GM19468 (cell line): ENCODE results near the gene RPA1.
"Not testable (repeated sequence)": the region's sequence is repeated elsewhere in the genome, so short reads cannot be mapped to it uniquely, and the experiment has no call there.

ENCODE experiments used
- ATAC-seq: cut with Tn5 transposase; IDR thresholded peaks from one replicate; pipeline ENCODE4 v1.9.1; 2021; ENCODE audit warnings: mild to moderate bottlenecking, moderate library complexity, moderate number of reproducible peaks; ENCODE audit not compliant: unreplicated experiment; ENCODE audit errors: extremely low read depth

Gene RPA1

GRCh38 chr17:1829592-1830257, at the start of gene RPA1, which contains the start of gene SMYD4:
Gene RPA1 (plus strand): TSS chr17:1830005. CDS start chr17:1830094, 89 bp downstream.
Gene SMYD4 (minus strand): TSS chr17:1829902. CDS start chr17:1827994, 1,908 bp downstream.
- ATAC-seq: peak; percentile 44

- ATAC-seq: no peak
These were observed 47.6 kb upstream of the RPA1 start for GRCh38 chr17:1782171-1782567.

- ATAC-seq: no peak
These were observed 46.5 kb upstream of the RPA1 start for GRCh38 chr17:1783271-1783670.

- ATAC-seq: no peak
These were observed 45.8 kb upstream of the RPA1 start for GRCh38 chr17:1783834-1784611.

GRCh38 chr17:1785930-1786329, 43.9 kb upstream of the RPA1 start:
- no peak for ATAC-seq

GRCh38 chr17:1786708-1787107, 43.1 kb upstream of the RPA1 start:
- ATAC-seq: no peak

GRCh38 chr17:1787301-1787902, 42.4 kb upstream of the RPA1 start:
- ATAC-seq: no peak

- ATAC-seq: no peak
These were observed 39.9 kb upstream of the RPA1 start for GRCh38 chr17:1789936-1790335.

- no peak for ATAC-seq
These were observed 37.0 kb upstream of the RPA1 start for GRCh38 chr17:1792495-1793446.

- no peak for ATAC-seq
These were observed 36.4 kb upstream of the RPA1 start for GRCh38 chr17:1793447-1793806.

- ATAC-seq: no peak
These were observed 33.0 kb upstream of the RPA1 start for GRCh38 chr17:1796800-1797199.

GRCh38 chr17:1797323-1797722, 32.5 kb upstream of the RPA1 start:
- no peak for ATAC-seq

- not testable (repeated sequence) for ATAC-seq
These were observed 32.0 kb upstream of the RPA1 start for GRCh38 chr17:1797846-1798245.

- no peak for ATAC-seq
These were observed 29.6 kb upstream of the RPA1 start for GRCh38 chr17:1800240-1800639.

- ATAC-seq: no peak
These were observed 29.1 kb upstream of the RPA1 start for GRCh38 chr17:1800712-1801111.

- no peak for ATAC-seq
These were observed 27.4 kb upstream of the RPA1 start for GRCh38 chr17:1802429-1802828.

GRCh38 chr17:1803280-1803679, 26.5 kb upstream of the RPA1 start:
- no peak for ATAC-seq

- ATAC-seq: no peak
These were observed 21.9 kb upstream of the RPA1 start for GRCh38 chr17:1807890-1808289.

GRCh38 chr17:1808644-1809043, 21.2 kb upstream of the RPA1 start:
- ATAC-seq: no peak

- not testable (repeated sequence) for ATAC-seq
These were observed 20.0 kb upstream of the RPA1 start for GRCh38 chr17:1809815-1810214.
